Omental fat pad (tissue), 4 donors: ENCODE measurements around the gene KHDC3L. TPM values are rescaled to one million over a fixed set of nuclear protein-coding genes. Genes with fewer than 3 reads are reported as not detected.
A peak's percentile ranks its signal among the peaks of the same experiment; 100 is the strongest.
"Not testable (repeated sequence)": the region's sequence is repeated elsewhere in the genome, so short reads cannot be mapped to it uniquely, and the experiment has no call there.

ENCODE experiments used
- ATAC-seq: fragments of 150-250 bp; one replicate; pipeline ENCODE4 v1.9.1; 2016; ENCODE audit warnings: mild to moderate bottlenecking, moderate library complexity; ENCODE audit not compliant: low FRiP score
- DNase-seq: peaks from one replicate; pipeline ENCODE4 v3.0.0-alpha.2; 2019; ENCODE audit warnings: low spot score
- CTCF ChIP-seq, 3 donors: fragments of 450-650 bp; IDR thresholded peaks; one replicate each; pipeline ENCODE4 v1.5.1; 2016 to 2017; ENCODE audit warnings: antibody characterized with exemption in 3 of 3, mild to moderate bottlenecking in 3 of 3, moderate library complexity in 2 of 3
- total RNA-seq, 4 donors: library from RNA; depleted of rRNA; stranded (reverse); fragments of >200 nt; gene quantifications; one replicate each; pipeline ENCODE4 v1.1.0, GENCODE V29; 2016

Gene KHDC3L
- total RNA-seq, 4 donors from 2014 or later: not detected

GRCh38 chr6:73382462-73383113 lies 20.1 kb downstream of the KHDC3L start:
- ATAC-seq: no peak
- TF ChIP-seq CTCF (IDR thresholded peaks at IDR 0.05): no peak
- DNase-seq: no peak

- no peak for TF ChIP-seq CTCF (IDR thresholded peaks at IDR 0.05)
- DNase-seq (no peak), ATAC-seq (no peak)
Measured at GRCh38 chr6:73388433-73388799, 26.0 kb downstream of the KHDC3L start.

- ATAC-seq (peak; percentile 91), DNase-seq (no peak)
- peak in 1 of 3 donors; percentile 22 for TF ChIP-seq CTCF (IDR thresholded peaks at IDR 0.05)
Measured at GRCh38 chr6:73388800-73389512, 26.5 kb downstream of the KHDC3L start.

- ATAC-seq: no peak
- no peak for TF ChIP-seq CTCF (IDR thresholded peaks at IDR 0.05)
- DNase-seq: no peak
Measured at GRCh38 chr6:73389854-73390253, 27.4 kb downstream of the KHDC3L start.

GRCh38 chr6:73391675-73392074 lies 29.2 kb downstream of the KHDC3L start:
- DNase-seq: no peak
- TF ChIP-seq CTCF (IDR thresholded peaks at IDR 0.05): no peak

GRCh38 chr6:73392188-73392587 lies 29.7 kb downstream of the KHDC3L start:
- not testable (repeated sequence) for ATAC-seq, DNase-seq

More at GRCh38 chr6:73391675-73392074, 29.2 kb downstream of the KHDC3L start:
- no peak for ATAC-seq

GRCh38 chr6:73393278-73393677 lies 30.8 kb downstream of the KHDC3L start:
- ATAC-seq (no peak), DNase-seq (no peak)
- TF ChIP-seq CTCF (IDR thresholded peaks at IDR 0.05): no peak
